Measurements from ENCODE around the gene RAD9B. TPM values are rescaled to one million over a fixed set of nuclear protein-coding genes. Genes with fewer than 3 reads are reported as not detected.

RAD9B gene
- total RNA-seq, 1 experiment from 2014 or later, result 0.40 TPM

- no peak for TF ChIP-seq CTCF (conservative IDR thresholded peaks at IDR 0.05; ENCODE audit: low read depth, low read length)
- no peak for TF ChIP-seq EZH2phosphoT487 (IDR thresholded peaks at IDR 0.05; ENCODE audit: borderline replicate concordance, low read length)
- no peak for TF ChIP-seq EZH2 (IDR thresholded peaks at IDR 0.05; ENCODE audit: low read length, unreplicated experiment)
- BruUV-seq (replicated peaks), result no TSS peak
- Histone ChIP-seq H2AFZ (ENCODE audit: low read length) (no peak overlapping the region), H3K27me3 (ENCODE audit: low read length) (no peaks in the 10 kb centered on the region), H3K4me1 (ENCODE audit: insufficient read depth, low read length) (peaks cover 27% of the 10 kb centered on the region), H3K4me3 (ENCODE audit: low read length) (no peak overlapping the region), H3K79me2 (ENCODE audit: low read length) (peaks cover 70% of the 10 kb centered on the region), H3K9me3 (ENCODE audit: low read length) (no peaks in the 10 kb centered on the region), H3K36me3 (ENCODE audit: low read depth, low read length) (peaks cover 30% of the 10 kb centered on the region; the same call in 1 of the 2 replicates), H3F3A (ENCODE audit: low read length, unreplicated experiment) (peaks cover 21% of the 10 kb centered on the region), H3K27ac (ENCODE audit: low read length) (no peak overlapping the region), H3K9ac (ENCODE audit: low read length) (no peak overlapping the region), H3K9me2 (replicated peaks; ENCODE audit: low read length) (no peaks in the 10 kb centered on the region), H3K4me2 (ENCODE audit: low read length) (no peak overlapping the region), H4K20me1 (ENCODE audit: low read length) (peaks cover 14% of the 10 kb centered on the region)
- ChIA-PET CTCF (interaction anchor here (0.6 kb wide), 1 partner anchor 15 kb away, joined by 3 read pairs; no protein-coding TSS in a partner anchor), POLR2A (ENCODE audit: unreplicated experiment) (no interaction called here)
- DNase-seq (no peak), ATAC-seq (no peak)
- intact Hi-C loops (cut with micrococcal nuclease), result no loop called here
Measured at GRCh38 chr12:110548678-110549077, 46.5 kb downstream of the RAD9B start.

GRCh38 chr12:110549716-110550115 lies 47.6 kb downstream of the RAD9B start:
- no peak for DNase-seq
- H3K9me2 ChIP-seq (replicated peaks; ENCODE audit: low read length), result no peaks in the 10 kb centered on the region
- H3K4me2 ChIP-seq (ENCODE audit: low read length), result no peak overlapping the region
- peaks cover 16% of the 10 kb centered on the region for H4K20me1 ChIP-seq (ENCODE audit: low read length)
- H3K27me3 ChIP-seq (ENCODE audit: low read length), result no peaks in the 10 kb centered on the region
- no peak overlapping the region for H2AFZ ChIP-seq (ENCODE audit: low read length)
- no peaks in the 10 kb centered on the region for H3K9me3 ChIP-seq (ENCODE audit: low read length)
- ChIA-PET POLR2A (ENCODE audit: unreplicated experiment) (interaction anchor here (0.6 kb wide), 1 partner anchor 371 kb away, joined by 3 read pairs; no protein-coding TSS in a partner anchor), CTCF (no interaction called here)
- H3K4me3 ChIP-seq (ENCODE audit: low read length), result no peak overlapping the region
- H3K9ac ChIP-seq (ENCODE audit: low read length), result no peak overlapping the region
- peaks cover 26% of the 10 kb centered on the region for H3K4me1 ChIP-seq (ENCODE audit: insufficient read depth, low read length)
- peaks cover 73% of the 10 kb centered on the region for H3K79me2 ChIP-seq (ENCODE audit: low read length)
- intact Hi-C loops (cut with micrococcal nuclease), result loop anchor here (5.0 kb wide), 1 partner anchor 338 kb away; no protein-coding TSS in a partner anchor
- ATAC-seq, result no peak
- TF ChIP-seq EZH2phosphoT487 (IDR thresholded peaks at IDR 0.05; ENCODE audit: borderline replicate concordance, low read length) (no peak), CTCF (conservative IDR thresholded peaks at IDR 0.05; ENCODE audit: low read depth, low read length) (no peak), EZH2 (IDR thresholded peaks at IDR 0.05; ENCODE audit: low read length, unreplicated experiment) (no peak)
- no TSS peak for BruUV-seq (replicated peaks)
- H3K27ac ChIP-seq (ENCODE audit: low read length), result no peak overlapping the region
- peaks cover 21% of the 10 kb centered on the region; the same call in 1 of the 2 replicates for H3K36me3 ChIP-seq (ENCODE audit: low read depth, low read length)
- H3F3A ChIP-seq (ENCODE audit: low read length, unreplicated experiment), result peaks cover 20% of the 10 kb centered on the region

- BruUV-seq (replicated peaks), result no TSS peak
Measured at GRCh38 chr12:110550981-110551380, 48.9 kb downstream of the RAD9B start.

More at GRCh38 chr12:110550981-110551380, 48.9 kb downstream of the RAD9B start:
- H3K9me3 ChIP-seq (ENCODE audit: low read length), result no peaks in the 10 kb centered on the region
- DNase-seq (no peak), ATAC-seq (no peak)
- CTCF ChIA-PET, result interaction anchor here (1.4 kb wide), 1 partner anchor 49 kb away, joined by 14 read pairs; no protein-coding TSS in a partner anchor
- TF ChIP-seq EZH2 (IDR thresholded peaks at IDR 0.05; ENCODE audit: low read length, unreplicated experiment), result no peak
- H3K36me3 ChIP-seq (ENCODE audit: low read depth, low read length), result peaks cover 19% of the 10 kb centered on the region; the same call in 1 of the 2 replicates
- no peak overlapping the region for H3K4me3 ChIP-seq (ENCODE audit: low read length)
- H3K9me2 ChIP-seq (replicated peaks; ENCODE audit: low read length), result no peaks in the 10 kb centered on the region
- H2AFZ ChIP-seq (ENCODE audit: low read length), result no peak overlapping the region
- no peak overlapping the region for H3K27ac ChIP-seq (ENCODE audit: low read length)
- H4K20me1 ChIP-seq (ENCODE audit: low read length), result peaks cover 23% of the 10 kb centered on the region
- H3K79me2 ChIP-seq (ENCODE audit: low read length), result peaks cover 86% of the 10 kb centered on the region
- POLR2A ChIA-PET (ENCODE audit: unreplicated experiment), result no interaction called here
- no peaks in the 10 kb centered on the region for H3K27me3 ChIP-seq (ENCODE audit: low read length)
- H3F3A ChIP-seq (ENCODE audit: low read length, unreplicated experiment), result peaks cover 10% of the 10 kb centered on the region
- H3K4me2 ChIP-seq (ENCODE audit: low read length), result no peak overlapping the region
- intact Hi-C loops (cut with micrococcal nuclease), result loop anchor here (5.0 kb wide), 1 partner anchor 336 kb away; no protein-coding TSS in a partner anchor
- H3K9ac ChIP-seq (ENCODE audit: low read length), result no peak overlapping the region
- peaks cover 24% of the 10 kb centered on the region for H3K4me1 ChIP-seq (ENCODE audit: insufficient read depth, low read length)

Other genes starting within 250 kb of the RAD9B start
- 174 and 211 TPM in 2 replicates for gene ATP2A2, start 221.1 kb upstream of the RAD9B start, total RNA-seq (2014; rRNA removed)
- gene ANAPC7, start 98.6 kb upstream of the RAD9B start, total RNA-seq (2014; rRNA removed), result 80.5 and 112 TPM in 2 replicates
- 202 and 292 TPM in 2 replicates for gene ARPC3, start 52.0 kb upstream of the RAD9B start, total RNA-seq (2014; rRNA removed)
- 31.4 and 32.5 TPM in 2 replicates for gene GPN3, start 34.1 kb upstream of the RAD9B start, total RNA-seq (2014; rRNA removed)
- gene FAM216A, start 33.5 kb upstream of the RAD9B start, total RNA-seq (2014; rRNA removed), result 19.5 and 27.8 TPM in 2 replicates
- gene VPS29, start 220 bp upstream of the RAD9B start, total RNA-seq (2014; rRNA removed), result 96.5 and 114 TPM in 2 replicates
- gene PPTC7, start 81.0 kb downstream of the RAD9B start, total RNA-seq (2014; rRNA removed), result 9.0 and 16.0 TPM in 2 replicates
- 40.0 and 40.6 TPM in 2 replicates for gene TCTN1, start 111.8 kb downstream of the RAD9B start, total RNA-seq (2014; rRNA removed)
- 2.2 and 3.3 TPM in 2 replicates for gene HVCN1, start 186.8 kb downstream of the RAD9B start, total RNA-seq (2014; rRNA removed)
- gene PPP1CC, start 240.6 kb downstream of the RAD9B start, total RNA-seq (2014; rRNA removed), result 202 and 204 TPM in 2 replicates